GM21717 (cell line): Measurements from ENCODE around the gene DOCK1.

Experiments used
- ATAC-seq: cut with Tn5 transposase; IDR thresholded peaks from one replicate; pipeline ENCODE4 v1.9.1; 2021; ENCODE audit warnings: mild to moderate bottlenecking, moderate library complexity; ENCODE audit not compliant: unreplicated experiment

The DOCK1 gene

GRCh38 chr10:127485153-127485857, 580.1 kb downstream of the DOCK1 start:
- no peak for ATAC-seq

- no peak for ATAC-seq
Observed at GRCh38 chr10:127486355-127486754, 581.1 kb downstream of the DOCK1 start.

- no peak for ATAC-seq
Observed at GRCh38 chr10:127492607-127493250, 587.5 kb downstream of the DOCK1 start.

- ATAC-seq = no peak
Observed at GRCh38 chr10:127496035-127496434, 590.8 kb downstream of the DOCK1 start.

- no peak for ATAC-seq
Observed at GRCh38 chr10:127497685-127498084, 592.5 kb downstream of the DOCK1 start.

GRCh38 chr10:127498087-127498486, 592.9 kb downstream of the DOCK1 start:
- ATAC-seq = no peak

GRCh38 chr10:127500127-127500526, 594.9 kb downstream of the DOCK1 start:
- no peak for ATAC-seq
